SW480 (cell line): Measurements from ENCODE around the gene GNAQ.

Source experiments
- DNase-seq: peaks from one replicate; pipeline ENCODE4 v3.0.0-alpha.2; 2016; ENCODE audit warnings: low spot score

Gene GNAQ

DNA sequence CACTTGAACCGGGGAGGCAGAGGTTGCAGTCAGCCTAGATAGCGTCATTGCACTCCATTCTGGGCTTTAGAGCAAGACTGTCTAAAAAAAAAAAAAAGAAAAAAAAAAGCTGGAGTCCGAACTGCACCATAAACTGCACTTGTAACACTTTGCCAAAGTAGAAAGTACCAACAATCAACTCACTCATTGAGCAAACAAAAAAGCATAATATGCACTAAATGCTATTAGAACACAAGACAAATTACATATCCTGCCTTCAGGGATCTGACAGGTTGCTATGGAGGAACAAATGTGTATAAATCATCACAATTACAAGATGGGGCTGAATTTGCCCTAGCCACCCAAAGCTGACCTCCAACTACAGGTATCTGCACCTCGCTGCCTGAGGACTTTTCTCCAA is 27.9 kb downstream of the GNAQ start:
- no peak for DNase-seq

DNA sequence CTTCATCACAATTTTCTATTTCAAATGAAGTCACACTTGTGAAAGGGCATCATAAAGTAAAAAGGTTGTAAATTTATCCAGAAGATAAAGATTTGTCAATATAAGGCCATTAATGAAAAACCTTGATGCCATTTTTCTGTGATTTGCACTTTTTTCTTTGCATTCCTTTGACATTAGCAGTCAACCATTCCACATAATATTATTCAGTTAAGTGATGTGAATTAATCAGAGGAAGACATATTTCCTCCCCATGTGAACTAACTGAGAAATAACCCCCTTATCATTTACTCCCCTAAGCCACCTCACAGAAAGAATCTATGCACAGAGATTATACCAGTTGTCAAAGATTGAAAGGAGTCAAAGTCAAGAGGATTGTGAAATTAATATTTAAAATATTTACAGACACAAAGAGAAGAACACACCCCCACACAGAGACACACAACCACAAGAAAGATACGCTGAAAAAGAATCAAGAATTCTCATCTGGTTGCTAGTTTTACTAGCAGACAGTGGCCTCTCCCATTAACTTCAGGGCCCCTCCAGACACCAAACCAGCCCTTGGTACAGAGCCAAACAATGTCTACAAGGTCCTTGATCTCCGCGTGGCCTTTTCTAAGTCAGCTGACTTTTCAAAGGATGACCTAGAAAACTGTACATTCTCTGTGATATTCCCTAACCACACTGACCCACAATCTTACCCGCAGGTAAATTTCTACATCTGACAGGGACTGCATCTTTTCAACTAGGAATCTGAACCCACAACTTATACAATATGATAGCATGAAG is 29.5 kb downstream of the GNAQ start:
- DNase-seq, result no peak

DNA sequence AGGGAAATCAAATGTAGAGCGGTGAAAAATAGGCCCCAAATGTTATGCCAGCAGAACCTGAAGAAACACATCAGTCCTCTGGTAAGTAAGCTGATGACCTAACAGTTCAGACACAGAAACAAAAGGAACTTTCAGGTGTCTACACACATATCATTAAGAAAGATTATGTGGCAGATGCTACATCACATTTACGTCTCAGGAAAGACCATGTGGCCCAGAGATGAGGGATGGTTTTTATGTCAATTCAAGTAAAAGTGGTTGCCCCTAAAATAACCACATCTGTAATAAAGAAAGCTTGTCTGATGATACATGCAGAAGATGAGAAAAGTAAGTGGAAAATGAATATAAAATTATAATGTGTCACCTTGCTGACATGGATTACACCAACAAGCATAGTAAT is 31.4 kb downstream of the GNAQ start:
- no peak for DNase-seq

DNA sequence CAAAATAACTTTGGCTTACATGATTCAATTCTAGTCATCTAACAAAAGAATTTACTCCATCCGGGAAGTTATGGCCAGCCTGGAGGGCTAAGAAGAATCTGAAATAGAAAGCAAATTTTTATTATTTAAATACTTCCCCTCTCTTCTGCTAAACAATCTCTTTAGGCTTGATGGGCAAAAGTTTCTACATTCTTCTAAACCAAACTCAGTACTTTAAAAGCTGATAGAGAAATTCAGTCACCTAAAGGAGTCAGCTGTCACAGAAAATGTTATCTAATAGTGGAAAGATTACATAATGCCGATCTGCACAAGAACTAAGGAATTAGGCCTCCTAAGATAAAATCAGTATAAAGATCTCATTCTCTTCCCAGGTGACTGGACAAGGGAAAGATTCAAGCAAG is 32.4 kb downstream of the GNAQ start:
- no peak for DNase-seq

DNA sequence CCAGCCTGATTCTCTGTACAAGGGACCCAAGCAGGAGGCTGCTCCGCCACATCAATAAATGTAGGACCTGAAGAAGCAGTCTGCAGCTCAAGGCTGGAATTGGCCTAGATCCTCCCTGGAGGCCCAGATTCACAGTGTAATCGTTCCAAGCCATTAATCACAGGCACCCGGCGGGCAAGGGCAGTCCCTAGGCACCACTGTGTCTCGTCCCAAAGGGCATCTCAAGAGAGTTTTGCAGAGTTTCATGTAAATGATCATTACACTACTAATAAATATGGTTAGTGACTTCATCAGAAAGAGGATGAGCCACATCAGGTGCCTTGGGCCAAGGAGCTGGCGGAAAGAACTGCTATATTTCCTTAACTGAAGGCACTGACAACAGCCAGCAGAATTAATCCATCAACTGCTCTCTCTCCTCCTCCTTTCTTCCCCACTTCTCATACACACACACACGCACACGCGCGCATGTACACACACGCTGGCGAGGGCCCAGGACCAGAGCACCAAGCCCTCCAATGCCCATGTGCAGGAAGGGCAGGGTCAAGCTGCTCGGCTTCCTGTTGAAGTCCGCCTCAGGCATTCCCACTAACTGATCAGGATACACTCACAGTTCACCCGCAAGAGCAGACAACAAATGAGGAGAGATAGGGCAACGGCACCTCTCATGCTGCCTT is 33.9 kb downstream of the GNAQ start:
- no peak for DNase-seq

DNA sequence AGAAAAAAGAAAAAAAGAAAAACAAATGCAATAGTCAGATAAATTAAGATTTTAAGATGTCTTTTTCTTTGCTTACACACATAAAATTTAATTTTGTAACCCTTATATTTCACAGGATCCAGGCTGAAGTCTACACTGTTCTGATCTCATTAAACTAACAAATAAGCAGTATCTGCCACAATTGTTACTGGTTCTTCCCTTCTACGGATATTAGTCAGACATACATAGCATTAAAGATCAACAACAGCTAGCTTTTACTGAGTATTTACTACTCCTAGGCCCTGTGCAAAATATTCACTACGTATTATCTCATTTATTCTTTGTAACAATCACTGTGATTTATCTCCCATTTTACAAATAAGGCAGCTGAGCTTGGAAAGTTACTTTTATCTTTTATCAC is 34.9 kb downstream of the GNAQ start:
- no peak for DNase-seq

DNA sequence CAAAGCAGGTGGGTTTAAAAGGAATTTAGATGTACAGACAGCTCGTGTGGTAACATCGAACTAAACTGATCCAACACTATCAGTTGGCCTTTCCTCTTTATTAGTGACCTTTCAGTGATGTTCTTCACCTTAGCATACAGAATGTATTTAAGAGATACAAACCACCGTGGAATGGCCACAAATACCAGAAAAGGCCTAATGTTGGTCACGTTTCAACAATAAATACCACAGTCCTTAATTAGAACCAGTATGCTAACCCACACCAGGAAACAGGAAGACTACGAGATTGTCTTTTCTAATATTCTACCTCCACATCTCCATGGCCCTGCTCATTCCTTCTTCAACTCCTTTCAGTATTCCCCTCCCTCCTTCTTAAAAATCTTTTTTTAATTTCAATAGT is 40.4 kb downstream of the GNAQ start:
- no peak for DNase-seq

DNA sequence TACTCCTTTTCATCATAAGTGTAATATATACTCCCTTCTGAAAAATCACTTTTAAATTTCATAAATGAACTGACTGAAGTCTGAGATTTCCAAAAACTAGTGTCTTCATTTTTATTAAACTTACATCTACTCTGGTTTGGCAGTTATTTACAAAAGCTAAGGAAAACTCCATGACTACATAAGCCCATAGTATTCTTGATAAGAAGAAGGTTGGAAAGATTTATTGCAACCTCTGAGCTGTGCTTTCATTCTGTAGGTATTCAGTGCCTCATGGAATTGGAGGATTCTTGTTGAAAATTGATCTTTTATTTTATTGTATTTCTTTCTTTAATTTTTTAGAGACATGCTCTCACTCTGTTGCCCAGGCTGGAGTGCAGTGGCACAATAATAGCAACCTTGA is 41.7 kb downstream of the GNAQ start:
- DNase-seq, result no peak

DNA sequence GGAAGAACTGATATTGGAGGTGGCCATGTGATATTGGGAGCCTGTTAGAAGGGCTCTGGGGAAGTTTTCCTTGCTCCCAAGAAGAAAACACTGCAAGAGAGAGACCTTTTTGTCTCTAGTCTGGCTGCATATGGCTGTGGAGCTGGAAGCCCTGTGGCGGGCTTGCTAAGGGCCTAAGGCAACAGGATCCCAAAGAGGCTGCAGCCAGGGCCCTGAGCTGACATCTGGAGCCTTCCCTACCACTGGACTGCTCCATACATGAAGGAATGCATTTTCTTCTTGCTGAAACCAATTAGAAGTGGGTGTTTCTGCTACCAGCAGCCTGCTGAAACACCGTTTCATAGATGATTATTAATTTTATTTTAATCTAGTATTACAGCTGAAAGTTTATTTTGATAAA is 42.2 kb downstream of the GNAQ start:
- DNase-seq, result no peak

DNA sequence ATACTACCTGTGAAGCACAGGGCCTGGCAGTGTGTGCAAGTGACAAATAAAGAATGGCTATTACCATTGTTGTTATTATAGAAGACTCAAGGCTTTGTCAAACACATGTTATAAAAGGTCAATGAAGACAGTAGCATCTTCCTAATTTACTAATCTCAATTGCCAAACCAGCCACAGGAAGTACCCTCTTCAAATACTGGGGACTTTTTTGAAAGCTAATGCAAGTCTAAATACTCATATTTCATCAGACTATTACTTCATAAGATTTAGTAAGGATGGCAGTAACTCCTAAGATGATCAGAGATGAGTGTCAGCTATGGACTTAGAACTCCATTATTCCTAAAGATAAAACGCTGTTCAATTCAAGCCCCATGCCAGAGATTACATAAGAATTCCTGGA is 43.0 kb downstream of the GNAQ start:
- no peak for DNase-seq

DNA sequence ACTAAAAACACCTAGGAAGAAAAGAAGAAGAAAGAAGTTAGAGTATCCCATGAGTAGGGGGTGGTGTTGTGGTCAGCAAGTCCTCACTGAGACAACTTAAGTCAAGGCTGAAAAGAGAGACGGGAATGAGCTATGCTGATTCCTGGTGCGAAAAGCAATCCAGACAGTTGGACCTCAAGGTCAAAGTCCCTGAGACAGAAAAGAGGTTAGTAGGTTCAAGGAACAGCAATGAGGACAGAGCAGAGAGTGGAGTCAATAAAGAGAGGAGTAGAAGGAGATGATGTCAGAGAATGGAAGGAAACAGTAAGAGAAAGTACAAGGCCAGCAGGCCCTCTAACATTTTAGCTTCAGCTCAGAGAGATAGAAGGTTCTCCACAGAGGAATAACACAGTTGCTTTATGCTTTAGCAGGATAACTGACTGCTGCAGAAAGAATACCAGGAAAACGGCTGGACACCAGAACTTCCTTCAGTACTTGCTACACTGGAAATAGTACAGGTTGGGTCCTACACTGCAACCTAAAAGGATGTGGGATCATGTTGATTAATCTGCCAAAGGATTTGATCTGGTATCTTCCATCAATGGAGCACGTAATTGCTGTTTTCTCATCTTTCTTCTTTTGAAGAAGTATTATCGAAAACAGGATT is 43.6 kb downstream of the GNAQ start:
- DNase-seq, result no peak

DNA sequence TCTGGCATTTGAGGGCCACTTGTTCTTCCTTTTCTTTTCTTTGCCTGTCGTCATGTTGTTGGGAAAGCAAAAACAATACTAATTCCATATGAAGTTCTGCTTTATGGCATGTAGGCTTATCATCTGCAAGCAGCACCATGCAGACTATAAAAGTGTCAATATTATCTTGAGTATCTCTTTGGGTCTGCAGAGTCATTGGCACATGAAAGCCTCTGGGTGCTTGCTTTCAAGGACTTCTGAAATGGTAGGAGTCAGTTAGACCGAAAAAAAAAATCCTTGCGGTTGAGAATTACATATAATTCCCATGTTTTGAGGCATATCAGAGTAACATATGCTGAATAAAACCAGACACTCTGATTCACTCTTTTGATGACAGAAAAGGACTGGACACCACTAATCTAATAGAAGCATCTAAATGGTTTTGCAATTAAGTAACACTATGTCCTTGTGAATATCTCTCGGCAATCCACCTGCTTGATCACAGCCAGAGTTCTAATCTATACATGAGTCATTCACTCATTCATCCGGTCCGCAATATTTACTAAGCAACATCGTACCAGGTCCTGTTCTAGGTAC is 44.4 kb downstream of the GNAQ start:
- DNase-seq, result no peak

DNA sequence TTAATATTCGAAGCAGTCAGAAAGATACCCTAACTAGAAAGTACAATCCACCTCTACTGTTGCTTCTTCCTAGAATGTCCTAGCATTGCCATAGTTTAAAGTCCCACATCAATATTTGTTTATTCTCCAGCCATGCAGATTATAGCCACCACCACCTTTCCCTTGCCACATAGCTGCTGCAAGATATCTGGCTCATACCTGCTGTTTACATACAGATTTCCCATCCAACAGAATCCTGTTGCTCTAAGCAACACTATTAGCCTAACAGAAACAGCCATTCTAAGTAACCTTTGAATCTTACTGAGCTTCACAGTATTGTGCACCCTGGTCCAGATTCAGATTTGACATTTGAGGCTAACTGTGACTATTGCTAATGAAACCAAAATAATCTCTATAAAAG is 45.6 kb downstream of the GNAQ start:
- DNase-seq, result no peak

DNA sequence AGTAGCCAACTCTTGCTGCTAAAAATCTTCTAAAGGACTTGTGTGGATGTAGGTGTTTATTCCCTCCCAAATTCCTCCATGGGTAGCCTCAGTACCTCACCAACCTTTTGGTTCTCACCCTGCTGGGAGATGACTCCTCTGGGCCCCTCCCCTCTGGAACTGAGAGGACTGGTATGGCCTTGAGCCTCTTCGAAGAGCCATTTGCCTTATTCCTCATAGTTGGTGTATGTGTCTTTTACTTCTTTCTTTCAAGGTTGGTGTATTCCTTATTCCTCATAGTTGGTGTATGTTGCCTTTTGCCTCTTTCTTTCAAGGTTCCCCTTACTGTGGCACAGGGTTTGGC is 48.3 kb downstream of the GNAQ start:
- no peak for DNase-seq

DNA sequence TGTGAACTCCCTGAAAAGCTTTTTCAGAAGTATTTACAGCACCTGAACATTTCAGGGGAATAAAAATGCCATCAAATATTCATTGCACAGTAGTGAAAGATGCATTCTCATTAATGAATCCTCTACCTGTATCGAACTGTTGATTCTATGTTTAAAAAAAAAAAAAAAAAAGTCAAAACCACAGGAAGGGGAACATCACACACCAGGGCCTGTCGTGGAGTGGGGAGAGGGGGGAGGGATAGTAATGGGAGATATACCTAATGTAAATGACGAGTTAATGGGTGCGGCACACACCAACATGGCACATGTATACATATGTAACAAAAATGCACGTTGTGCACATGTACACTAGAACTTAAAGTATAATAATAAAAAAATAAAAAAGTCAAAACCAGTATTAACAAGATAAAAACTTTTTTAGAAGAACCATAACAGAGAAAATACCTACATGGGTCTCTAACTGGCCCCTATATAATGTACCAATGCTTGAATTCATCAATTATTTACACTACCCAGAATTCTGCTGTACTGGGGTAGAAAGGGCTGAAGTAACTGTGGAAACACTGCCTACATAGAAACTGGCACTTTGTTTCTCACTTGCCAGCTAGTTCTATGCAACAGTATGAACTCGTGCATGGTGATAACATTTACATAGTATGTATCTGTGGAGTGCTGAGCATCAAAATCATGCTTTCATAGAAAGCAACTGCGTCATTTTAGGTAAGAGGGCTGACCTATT is 48.9 kb downstream of the GNAQ start:
- no peak for DNase-seq

DNA sequence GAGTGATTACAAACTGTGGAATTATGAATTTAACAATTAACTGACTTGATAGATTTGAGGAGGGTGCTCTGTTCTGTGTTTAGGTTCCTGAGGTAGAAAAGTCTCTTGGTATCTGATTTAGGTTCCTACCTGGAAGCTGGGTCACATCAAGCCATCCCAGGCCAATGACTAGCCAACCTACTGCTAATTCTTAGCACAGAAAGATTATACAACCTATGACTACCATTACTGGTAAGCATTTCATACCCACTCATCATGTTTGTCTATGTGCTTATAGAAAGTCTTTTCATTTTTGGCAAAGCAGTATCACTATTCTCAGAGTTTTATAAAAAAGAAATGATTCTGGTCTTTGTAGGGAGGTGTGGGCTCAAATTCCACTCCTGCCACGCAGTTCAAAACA is 49.7 kb downstream of the GNAQ start:
- no peak for DNase-seq

DNA sequence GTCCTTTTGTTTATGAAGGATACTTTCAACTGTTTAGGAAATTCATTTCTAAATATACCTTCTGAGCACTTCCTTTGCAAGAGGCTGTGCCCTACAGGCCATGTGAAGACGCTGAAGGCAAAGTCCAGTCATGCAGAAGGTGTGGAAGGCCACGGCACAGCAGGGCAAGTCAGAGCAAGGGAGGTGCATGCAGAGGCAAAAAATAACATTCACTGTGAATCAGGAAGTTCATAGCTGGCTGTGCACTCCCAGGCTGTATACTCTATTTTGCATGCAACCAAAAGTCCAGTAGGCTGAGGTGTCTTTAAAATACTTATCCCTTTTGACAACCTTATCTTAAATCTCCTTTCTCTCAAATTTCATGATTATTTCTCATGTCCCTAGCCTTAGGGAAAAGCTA is 50.3 kb downstream of the GNAQ start:
- peak; percentile 20 for DNase-seq

DNA sequence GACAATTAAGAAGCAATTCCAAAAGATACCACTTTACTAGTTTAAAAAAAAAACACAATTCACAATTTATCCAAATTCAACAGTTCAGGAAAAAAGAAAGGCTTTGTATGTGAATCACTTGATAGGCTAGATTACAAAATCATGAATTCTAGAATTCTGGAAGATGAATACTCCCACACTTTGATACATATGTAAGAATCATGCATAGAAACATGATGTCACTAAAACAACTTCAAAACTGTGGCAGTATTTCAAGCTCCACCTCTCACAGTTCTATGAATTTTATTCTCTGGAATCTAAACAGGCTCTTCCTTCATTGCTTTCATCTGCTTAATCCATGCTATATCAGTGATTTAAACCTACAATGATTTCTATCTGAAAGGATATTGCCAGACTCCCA is 51.0 kb downstream of the GNAQ start:
- no peak for DNase-seq

DNA sequence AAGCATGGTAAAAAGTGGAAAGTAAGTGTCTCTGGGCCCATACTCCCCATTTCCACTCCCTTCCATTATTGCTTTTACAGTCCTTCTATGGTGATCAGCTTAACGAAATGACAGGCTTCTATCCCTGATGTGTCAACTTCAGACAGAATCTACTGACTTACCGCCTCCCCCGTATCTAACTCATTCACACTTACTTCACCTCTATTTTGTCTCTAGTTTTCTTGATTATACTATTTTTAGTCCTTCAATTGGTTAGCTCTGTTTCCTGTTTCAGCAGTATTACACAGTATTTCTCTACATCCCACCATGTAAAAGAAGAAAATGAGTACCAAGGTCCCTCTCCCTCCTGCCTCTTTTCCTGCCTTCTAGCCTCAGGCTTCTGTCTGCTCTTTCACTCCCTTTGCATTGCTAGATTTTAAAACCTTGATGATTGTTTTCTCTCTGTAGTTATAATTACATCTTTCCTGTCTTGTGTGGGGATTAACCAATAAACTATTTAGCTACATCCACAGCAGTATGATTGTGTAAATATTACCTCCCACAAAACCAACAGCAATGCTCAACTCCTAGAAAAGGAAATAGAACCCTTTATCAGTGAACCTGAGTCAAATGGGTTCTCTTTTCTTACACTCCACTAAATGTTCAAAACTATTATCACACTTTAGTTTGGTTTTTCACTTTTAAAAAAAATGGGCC is 53.4 kb downstream of the GNAQ start:
- no peak for DNase-seq

DNA sequence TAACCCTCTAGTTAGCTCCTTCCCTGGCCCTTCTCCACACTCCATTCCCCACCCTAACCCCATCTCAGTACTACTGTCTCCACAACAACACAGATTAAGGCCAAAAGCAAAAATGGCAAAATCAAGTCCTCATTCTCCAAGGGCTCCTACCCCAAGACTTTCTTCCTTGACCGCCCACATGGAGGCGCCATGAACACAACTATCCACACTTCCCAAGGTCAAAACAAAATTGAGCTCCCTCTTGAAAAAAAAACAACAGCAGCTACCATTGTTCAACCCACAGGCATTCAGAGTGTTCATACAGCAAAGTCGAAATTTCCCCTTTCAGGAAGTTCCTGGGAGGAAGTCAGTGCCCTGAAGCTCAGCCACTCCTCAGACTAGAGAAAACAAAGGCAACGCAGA is 54.4 kb downstream of the GNAQ start:
- peak; percentile 45 for DNase-seq

DNA sequence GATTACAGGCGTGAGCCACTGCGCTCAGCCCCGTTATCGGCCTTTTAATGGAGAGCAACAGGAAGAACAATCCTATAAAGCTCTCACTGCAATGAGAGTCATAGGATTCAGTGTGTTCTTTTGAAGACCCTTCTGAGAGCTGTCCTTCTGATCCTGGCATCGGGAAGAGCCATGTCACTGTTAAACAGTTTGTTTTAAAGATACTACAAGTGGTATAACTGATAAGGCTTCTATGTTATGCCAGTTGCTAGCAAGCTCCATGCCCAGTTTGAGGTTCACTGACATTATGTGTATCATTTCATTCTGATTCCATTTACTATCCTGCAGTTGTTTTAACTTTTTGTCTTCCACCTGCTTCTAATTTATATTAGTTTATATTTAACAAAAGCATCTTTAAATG is 55.8 kb downstream of the GNAQ start:
- DNase-seq, result no peak

DNA sequence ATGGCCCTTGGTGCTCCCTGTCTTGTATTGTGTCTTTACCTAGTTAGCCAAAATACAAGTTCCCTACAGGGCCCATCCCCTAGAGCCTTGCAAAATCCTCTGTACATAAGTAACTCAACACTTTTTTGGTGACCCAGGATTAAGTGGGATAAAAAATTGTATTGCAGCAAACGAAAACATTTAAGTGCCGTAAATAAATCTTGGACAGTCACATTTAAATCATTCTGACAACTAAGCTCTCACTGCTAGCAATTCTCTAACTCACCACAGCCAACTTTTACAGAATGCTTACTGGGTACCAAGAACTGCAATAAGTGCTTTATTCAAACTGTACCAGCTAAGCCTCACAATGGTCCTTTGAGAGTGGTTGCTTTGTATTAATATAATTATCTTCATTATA is 56.6 kb downstream of the GNAQ start:
- no peak for DNase-seq
